ENCODE data around the gene ST6GALNAC3. TPM values are rescaled to one million over a fixed set of nuclear protein-coding genes. Genes with fewer than 3 reads are reported as not detected.

The ST6GALNAC3 gene
- polyA plus RNA-seq, 1 donor, result 5.0 TPM

DNA sequence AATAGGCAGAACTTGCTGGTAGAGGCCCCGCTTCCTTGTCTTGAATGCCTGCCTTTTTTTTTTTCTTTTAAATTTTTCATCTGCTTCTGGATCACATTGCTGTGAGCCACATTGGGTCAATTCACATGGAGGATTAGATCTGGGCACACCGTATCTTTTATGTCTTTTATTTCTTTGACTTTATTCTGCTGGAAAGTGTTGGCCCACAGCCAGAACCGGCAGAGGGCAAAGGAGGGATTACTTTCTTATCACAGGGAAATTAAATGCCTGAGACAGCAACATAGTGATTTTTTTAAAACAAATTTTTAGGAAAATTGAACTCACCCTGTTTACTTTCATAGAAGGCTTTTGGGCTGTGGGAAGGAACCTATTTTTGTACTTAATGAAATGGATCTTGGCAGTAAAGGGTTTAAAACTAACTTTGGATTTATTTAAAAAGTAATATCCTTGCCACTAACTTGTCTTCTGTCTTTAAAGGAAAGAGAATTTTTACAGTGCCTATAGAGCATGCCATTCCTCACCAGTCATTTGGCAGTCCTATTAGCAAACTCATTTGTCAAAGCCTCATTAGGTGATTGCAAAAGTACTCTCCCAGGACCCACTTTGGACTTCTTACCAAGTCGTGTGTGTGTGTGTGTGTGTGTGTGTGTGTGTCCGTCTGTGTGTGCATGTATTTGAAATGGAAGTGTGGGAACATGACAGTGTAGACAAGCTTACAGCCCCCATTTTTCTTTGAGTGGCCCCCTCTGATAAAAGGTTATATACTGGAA is 68.4 kb downstream of the ST6GALNAC3 start:
- no peak for DNase-seq (ENCODE audit: low read depth)

DNA sequence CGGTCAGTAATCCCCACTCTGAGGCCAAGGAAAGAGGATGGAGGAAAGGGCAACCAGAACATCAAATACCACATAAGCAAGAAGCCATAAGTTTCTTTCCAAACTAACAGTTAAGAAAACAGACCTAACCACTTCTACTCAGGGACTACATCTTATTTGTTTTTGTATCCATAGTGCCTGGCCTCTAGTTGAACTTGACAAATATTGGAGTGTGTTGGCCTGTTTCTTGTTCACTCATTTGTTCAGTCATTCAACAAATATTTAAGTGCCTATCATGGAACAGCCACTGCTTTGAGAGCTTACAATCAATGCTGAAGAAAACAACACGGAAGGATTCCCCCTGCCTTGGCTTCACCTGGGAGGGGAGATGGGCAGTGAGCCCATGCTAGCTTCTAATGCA is 69.7 kb downstream of the ST6GALNAC3 start:
- DNase-seq (ENCODE audit: low read depth), result no peak

DNA sequence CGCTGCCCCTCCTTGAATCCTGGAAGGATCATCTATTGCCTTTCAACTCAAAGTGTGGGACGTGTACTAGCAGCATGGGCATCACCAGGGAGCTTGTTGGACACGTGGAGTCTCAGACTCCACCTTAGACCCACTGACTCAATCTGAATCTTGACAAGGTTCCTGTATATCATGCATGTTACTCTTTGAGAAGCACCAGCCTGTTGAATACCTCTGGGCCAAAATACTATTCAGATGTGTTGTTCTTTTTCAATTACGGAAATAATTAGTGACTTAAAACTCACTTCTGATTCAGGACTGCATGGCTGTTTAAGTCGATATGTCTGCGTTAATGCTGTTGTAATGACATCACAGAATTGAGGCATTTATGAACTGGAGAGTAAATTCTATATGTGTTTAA is 70.8 kb downstream of the ST6GALNAC3 start:
- no peak for DNase-seq (ENCODE audit: low read depth)

DNA sequence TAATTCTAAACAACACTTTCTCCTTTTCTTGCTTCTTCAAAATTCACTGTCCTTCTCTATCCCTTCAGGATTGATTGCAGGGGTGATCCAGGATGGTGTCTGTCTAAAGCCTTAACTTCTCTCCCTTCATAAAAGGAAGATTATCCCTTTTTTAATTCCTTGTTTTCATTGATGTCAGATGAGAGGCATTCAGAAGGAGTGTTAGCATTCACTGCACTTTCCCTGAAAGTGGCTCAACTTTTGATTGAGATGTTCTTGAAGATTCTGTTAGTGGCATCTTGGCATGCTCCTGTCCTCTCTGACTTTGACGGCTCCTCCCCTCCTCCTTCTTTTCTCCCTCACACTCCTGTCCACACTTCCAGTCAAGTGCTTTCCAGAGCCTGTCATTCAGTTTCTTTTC is 71.6 kb downstream of the ST6GALNAC3 start:
- DNase-seq (ENCODE audit: low read depth), result no peak

DNA sequence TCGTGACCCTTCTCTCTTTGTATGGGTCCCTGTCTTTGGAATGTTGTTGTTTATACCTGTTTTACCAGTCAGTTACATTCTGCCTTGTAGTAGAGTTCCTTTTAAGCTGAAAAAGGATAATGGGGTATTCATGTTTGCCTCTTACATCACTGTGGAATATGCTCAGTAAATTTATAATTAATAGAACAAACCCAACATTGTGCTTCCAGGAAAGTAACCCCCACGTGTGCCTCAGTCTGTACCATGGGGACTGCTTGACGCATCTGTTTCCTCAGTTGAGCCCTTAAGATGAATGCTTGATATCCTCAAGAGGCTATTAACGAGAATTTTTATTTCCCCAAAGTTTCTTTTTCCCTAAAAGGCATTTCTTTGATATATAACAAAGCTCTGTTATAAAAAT is 73.4 kb downstream of the ST6GALNAC3 start:
- DNase-seq (ENCODE audit: low read depth), result no peak

DNA sequence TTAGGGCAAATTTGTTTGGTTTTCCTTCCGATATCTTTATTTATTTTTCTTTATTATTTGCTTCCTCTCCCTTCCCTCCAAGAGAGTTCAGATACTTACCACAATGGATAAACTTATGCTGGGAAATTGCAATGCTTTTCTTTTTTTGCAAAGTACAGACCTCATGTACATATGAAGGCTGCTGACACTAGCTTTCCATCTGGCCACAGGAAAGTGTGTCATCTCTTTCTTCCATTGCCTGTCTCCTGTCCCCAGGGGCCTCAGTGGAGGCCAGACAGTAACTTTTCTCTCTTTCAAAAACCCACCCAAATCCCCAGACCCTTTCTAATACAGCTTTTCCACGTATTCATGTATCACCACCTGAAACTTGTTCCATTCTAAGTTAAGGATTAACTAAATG is 73.9 kb downstream of the ST6GALNAC3 start:
- no peak for DNase-seq (ENCODE audit: low read depth)

DNA sequence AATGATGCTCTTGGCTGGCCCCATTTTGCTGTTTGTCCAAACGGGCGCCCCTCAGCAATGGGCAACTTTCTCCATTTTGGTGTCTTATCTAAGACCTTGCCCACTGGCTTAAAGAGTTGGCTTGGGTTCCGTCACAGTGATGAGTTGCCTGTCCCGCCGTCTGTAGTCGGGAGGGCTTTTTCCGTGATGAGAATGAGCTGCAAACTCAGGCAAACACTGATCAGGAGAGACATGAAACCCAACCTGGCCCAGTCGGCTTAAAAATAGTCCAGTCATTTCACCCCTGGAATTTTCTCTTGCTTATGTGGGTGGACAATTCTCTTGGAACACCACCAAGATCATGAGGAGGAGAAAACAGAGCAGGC is 79.3 kb downstream of the ST6GALNAC3 start:
- no peak for DNase-seq (ENCODE audit: low read depth)

DNA sequence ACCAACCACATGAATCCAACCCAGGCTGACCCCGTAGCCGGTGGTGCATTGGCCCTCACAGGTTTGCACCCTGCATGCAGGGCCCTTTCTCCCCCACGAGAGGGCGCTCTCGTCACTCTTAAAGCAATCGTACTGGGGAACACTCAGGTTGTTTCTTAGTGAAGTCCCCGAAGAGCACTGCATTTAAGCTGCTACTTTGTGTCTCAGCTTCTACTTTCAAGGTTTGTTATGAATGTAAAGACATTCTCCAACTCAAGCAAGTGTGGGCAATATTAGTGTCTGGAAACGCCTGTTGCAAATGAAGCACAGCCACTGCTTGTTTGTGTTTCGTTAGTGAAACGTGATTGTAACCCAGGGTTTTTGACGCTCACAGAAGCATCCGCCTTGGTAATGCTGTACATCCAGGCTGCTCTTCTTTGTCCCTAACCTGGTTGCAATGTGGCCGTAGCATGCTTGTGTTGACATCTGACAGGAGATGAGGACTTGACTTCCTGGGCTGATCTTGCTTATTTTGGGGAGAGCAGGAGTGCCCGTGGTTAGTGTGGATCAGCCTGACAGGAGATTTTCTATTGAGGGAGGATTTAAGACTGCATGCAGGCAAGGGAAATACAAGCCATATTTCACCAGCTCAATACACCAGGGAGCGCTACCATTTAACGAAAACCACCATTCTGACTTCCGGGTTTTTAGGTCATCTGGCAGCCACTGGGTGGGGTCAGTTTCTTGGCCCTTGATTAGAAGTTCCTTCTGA is 79.8 kb downstream of the ST6GALNAC3 start:
- peak; percentile 41 for DNase-seq (ENCODE audit: low read depth)

DNA sequence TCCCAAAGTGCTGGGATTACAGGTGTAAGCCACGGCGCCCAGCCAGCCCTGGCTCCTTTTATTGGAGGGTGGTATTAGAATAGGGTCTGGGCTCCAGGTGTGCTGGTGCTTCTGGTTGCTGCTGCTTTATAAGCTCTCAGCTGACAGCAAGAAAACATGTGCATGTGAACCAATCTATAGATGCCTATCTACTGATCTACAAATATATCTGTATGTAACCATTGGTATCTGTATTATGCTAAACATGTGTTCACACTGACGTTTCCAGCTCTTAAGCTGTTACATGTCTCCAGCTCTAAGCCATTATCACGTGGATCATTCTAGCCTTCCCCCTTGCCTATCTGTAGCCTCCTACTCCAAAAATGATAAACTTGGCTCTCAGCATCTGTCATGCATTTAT is 82.4 kb downstream of the ST6GALNAC3 start:
- DNase-seq (ENCODE audit: low read depth), result no peak

DNA sequence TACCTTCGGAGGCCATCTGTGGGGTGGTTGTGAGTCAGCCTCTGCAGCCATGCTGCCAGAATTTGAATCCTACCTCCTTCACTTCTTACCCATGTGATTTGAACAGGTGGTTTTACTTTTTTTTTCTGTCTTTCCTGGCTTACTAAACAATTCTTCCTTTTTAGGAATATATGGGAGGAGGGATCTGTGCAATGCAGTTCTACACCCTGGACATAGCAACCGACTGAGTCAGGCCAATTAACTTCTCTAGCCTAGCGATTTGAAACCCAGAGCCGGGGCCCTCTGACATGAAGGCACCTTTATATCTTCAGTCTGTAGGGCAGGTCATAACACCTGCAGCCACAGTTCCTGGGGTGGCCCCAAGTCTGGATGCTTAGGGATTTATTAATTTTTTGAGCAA is 83.6 kb downstream of the ST6GALNAC3 start:
- DNase-seq (ENCODE audit: low read depth), result no peak

DNA sequence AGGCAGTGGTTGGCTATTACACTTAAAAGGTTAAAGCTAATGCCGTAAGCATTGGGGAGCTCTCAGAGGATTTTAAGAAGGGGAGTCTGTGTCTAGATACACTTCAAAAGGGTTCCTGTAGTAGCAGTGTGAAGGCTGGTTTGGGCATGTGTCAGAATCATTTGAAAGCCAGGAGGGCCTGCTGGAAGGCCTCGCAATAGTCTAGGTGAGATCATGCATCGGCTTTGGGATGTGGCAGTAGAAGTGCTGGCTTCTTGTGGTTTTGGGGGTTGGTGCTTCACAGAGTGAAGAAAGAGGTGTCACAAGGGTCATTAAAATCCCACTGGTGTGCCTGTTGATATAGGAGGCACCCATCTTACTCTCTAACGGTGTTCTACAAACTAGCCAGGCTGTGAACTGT is 85.7 kb downstream of the ST6GALNAC3 start:
- no peak for DNase-seq (ENCODE audit: low read depth)

DNA sequence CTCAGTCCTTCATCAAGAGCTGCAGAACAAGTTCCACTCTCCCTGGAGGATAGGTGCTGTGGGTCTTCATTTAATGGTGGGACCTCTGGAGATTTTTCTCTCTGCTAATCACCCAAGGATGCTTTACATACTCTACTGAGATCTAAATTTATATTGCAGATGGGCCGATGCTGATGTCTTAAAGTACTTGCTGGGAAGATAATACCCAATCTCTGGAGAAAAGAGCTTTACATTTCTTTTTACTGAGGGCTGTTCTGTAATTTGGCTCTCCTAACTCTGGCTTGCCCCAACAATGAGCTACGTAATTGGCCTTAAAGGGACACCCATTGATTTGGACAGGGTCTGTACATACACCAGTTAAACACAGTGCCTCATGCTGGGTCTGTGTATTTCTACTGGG is 86.9 kb downstream of the ST6GALNAC3 start:
- DNase-seq (ENCODE audit: low read depth), result no peak

DNA sequence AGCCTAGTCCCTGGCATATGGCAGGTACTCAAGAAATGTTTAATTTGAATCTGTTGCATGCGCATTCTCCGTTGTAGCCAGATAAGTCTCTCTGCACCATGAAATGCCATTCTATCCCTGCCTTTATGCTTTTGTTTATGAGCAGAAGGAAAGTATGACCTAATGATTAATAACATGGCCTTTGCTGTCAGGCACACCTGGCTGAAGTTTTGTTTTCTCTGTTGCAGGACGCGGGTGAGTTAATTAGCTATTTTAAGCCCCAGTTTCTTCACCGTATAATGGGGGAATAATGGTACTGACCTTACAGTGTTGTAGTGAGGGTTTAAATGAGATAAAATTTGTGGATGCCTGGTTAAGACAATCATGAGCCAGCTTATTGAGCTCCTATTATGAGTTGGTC is 87.7 kb downstream of the ST6GALNAC3 start:
- DNase-seq (ENCODE audit: low read depth), result no peak

DNA sequence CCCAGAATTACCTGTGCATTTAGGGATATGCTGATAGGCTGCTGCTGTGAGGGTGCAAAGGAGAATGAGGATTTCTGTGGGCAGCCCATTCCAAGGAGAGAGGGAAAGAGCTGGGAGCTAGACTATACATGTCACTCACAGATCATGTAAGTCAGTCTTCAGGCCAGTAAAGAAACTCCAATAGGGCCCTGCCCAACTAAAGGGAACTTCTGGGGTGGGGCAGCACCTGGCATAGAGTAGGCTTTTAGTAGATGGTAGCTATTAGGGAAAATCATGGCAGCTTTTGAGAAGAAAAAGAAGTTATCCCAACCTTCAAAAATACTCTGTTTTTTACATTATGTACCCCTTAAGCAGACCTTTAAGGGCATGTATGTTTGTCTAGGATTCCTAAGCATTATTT is 89.6 kb downstream of the ST6GALNAC3 start:
- DNase-seq (ENCODE audit: low read depth), result no peak

DNA sequence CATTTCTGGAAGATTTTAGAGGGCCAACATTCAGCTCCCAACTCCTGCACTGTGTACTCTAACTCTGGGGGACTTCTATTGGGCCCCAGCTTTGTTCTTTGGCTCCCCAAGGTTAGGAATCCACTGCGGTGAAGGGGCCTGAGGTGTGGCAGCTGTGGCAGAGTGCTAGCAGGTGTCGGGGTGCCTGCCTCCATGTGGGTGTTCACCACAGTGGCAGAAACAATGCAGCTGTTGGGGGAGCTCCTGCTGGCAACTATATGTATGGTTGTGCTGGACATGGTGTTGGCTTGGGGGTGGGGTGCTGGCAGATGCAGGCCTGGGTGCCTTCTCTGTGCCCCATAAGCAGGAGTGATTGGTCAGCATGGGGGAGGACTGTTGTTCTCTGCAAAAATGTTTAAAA is 95.5 kb downstream of the ST6GALNAC3 start:
- DNase-seq (ENCODE audit: low read depth), result no peak

DNA sequence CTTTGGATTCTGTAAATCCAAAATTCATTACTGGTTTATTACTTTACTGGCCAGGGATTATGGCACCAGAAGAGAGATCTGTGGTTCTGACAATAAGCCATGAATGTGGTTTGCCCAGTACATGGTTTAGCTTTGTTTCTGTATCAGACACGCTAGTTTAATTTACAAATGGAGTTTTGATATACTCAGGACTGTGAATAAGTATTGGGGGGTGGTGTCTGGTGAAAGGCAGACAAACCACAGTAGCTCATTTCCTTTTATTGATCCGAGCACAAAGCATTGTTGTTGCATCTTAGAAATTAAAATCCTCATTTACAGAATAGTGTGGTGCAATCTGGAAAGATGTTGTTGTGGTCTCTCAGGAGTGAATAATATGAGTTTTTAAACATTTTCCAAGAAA is 96.0 kb downstream of the ST6GALNAC3 start:
- no peak for DNase-seq (ENCODE audit: low read depth)

DNA sequence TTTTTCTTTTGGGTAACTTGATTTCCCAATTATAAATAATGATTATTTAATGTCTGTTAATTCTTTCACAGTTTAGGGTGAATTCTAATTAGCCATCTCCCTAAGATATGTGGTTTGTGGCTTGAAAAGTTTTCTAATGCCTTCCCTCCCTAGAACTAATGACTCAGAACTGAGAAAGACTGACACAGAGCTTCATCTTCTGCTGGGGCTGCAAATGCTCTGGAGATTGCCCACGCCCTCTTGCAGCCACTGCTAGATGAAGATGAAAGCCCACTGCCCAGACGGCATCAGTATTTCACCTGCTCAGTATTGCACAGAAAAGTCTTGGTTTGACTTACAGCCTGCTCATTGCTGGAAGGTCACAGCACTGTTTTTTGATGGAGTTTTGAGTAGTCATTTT is 101.5 kb downstream of the ST6GALNAC3 start:
- no peak for DNase-seq (ENCODE audit: low read depth)

DNA sequence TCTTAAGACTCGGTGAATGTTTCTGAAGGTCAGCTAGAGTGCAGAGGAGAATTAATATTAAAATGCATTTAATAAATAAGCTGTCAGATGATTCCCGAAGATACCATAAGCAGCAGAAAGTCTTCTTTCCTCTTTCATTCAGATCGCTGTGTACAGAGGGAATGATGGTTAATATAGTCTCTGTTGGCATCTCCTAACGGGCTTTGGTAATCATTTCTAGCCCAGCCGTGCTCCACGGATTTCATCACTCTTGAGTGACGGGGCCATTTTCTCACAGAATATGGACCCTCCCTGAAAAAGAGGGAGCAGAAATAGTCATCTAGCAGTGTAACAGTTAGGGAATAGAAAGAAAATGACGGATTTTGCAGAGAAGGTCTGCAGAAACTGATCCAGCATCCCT is 103.1 kb downstream of the ST6GALNAC3 start:
- DNase-seq (ENCODE audit: low read depth), result no peak

DNA sequence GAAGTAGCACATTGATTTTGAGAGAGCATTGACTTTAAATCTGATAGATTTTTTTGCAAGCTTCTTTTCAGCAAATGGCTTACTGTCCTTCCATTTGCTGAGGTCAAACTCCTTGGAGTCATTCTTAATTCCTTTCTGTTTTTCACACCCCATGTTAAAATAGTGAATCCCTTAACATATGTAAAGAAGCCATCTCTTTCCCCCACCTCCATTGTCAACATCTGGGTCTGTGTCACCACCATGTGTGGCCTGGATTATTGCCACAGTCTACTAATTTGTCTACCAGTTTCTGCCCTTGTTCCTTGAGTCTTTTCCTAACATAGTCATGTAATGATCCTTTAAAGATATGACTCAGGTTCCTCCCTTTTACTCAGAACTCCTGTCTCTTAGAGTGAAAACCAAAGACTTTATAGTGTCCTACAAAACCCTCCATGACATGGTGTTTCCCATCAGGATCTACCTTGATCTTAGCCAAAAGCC is 104.7 kb downstream of the ST6GALNAC3 start:
- DNase-seq (ENCODE audit: low read depth), result no peak

DNA sequence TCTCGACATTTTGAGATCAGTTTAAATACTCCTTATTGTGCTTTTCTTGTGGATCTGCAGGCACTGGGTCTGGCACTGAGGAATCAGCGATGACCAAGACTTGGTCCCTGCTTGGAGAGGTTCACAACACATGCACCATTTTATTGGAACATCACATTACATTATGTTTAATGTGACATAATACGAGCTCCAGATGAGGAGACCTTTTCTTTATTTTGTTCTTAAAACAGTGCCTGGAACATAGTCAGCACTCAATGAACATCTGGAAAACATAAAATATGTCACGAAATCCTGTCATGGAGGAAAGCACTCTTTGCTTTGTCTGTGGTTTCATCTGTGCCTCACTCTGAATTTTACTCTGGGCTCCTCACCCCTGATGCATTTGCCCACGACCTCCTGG is 110.7 kb downstream of the ST6GALNAC3 start:
- no peak for DNase-seq (ENCODE audit: low read depth)

DNA sequence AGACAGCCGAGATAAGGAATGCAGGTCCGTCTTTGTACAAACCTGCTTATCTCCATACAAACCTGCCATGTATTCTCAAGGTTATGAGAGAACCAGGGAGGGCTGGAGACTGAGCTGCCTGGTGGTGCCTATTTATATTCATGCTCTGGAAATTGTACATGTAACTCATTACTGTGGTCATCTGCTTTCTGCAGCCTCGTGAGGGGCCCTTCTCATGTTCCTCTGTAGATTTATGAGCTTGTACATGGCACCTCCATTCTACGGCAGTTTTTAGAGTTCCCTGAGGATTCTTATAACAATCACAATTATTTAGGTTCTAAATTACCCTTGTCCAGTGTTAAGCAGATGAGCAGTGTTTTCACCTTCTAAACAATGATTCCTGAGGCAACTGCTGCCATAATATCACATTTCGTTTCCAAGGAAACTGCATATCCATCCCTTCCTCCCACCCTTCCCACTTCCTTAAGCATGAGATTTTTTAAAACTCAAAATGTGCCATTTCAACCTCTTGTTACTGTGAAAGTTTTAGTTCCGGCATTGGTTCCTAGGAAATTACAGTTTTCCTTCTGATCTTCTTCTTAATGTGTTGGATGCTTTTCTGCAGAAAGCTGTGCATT is 112.1 kb downstream of the ST6GALNAC3 start:
- no peak for DNase-seq (ENCODE audit: low read depth)

DNA sequence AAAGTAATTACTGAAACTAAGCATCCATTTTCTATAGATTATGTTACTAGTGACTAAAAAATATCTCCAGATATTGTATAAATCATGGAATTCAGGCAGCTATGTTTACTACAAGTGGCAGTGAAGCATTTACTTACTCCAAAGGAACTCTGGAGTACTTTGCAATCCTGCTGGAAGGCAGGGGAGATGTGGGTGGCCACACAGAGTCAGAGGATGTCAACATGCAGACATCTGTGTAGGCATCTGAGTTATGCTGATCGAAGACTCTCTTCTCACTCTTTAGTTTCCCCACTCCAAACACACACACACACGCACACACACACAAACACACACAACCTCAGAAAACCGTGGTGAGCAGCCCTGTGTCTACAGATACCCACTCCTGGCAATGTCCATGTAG is 112.9 kb downstream of the ST6GALNAC3 start:
- DNase-seq (ENCODE audit: low read depth), result no peak

DNA sequence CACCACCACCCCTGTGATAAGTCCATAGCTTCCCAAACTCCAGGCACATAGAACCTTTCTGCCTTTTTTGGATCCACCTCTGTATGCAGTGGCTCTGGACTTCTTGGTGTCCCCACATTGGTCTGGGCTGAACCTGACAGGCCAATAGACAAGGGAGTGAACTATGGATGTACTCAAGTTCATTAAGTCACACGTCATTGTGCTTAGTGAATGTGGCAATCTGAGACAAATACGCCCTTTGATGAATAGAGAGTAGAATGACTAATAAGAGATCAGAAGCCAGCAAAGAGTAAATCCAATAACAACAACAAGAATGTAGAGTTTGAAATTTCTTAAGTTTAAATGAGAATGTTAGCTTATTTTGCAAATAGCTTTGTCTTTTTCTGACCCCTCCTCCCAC is 114.8 kb downstream of the ST6GALNAC3 start:
- DNase-seq (ENCODE audit: low read depth), result no peak
